Fibroblast of the conjunctiva (primary cell): ENCODE results near the gene NT5DC1.
A peak's percentile ranks its signal among the peaks of the same experiment; 100 is the strongest.
"Not testable (repeated sequence)": the region's sequence is repeated elsewhere in the genome, so short reads cannot be mapped to it uniquely, and the experiment has no call there.

Experiments
- DNase-seq: peaks from one replicate; pipeline ENCODE4 v3.0.0-alpha.2; 2010; ENCODE audit warnings: low read depth

The NT5DC1 gene

DNA sequence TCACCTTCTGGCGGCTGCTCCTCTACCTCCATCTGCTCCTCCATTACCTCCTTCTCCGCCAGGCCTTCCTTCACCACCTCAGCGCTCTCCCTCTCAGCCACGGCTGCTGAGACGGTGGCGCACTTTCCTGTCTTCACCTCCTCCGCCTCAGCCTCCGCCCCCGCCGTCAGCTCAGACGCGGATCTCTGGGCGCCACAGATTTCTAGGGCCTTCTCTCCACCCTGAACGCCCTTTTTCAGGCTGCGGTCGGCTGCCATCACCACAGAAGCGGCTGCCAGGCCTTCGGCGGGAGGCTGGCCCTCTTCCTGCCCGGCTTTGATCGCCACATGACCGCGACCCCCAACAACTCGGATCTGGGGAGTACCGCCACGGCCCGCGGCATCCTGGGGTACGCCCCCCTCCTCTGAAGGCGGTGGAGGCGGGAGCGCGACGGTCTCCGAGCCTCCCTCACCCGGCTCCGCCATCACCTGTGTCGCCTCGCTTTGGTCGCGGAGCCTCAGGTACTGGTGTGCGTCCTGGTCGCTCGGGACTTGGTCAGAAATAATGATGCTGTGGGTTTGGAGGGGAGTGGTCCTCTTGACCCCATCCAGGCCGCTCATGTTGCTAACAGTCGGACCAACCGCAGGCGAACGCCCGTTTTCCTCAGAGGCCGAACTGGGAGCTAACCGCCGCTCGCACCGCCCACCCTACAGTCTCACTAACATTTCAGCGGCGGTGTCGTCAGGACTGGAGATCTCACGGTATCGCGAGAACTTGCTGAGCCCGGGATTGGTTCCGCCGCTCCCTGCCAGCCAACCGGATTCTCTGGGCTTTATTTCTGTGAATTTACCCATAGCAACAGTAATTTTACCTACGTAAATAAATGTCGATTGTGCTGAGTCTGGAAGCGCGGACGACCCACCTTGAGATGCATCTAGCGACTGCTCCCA lies 178.8 kb downstream of the NT5DC1 start, which contains the start of gene TSPYL1:
Gene TSPYL1 (minus strand): TSS at position 699 of the 929 bp plus-strand sequence. CDS start 100 bp downstream, at position 599.
- peak; percentile 95 for DNase-seq

DNA sequence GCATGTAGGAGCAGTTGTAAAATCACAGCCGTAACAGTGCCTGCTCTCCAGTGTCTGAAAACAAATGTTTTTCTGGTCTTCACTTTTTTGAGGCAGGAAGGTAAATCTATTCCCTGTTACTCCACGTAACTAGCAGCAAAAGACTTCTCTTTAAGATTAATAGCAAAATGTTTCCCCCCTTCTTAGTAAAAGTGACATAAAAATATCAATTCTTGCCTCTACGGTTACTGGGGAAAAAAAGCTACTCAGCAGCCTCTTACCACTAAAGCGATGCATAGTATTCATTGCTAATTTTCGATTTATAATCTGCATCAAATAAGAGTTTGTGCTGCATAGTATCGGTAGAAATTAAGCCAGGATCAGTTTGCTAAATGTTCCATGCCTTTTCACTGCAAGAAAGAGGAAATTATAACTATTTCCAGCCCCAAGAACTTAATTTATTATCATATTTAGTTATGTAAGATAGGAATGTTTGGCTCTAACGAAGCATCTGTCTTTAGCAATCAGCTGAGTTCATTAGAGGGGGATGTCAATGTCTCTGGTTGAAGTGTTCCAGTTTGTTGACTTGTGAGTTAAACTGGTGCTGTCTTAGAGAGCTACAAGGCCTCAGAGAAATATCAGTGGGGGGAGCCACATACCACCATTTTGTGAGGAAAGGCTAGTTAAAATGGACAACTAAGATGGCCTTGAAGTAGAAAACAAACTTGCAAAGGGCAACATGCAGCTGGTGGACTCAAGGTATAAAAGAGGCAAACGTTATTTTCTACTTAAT lies 179.7 kb downstream of the NT5DC1 start:
- no peak for DNase-seq

DNA sequence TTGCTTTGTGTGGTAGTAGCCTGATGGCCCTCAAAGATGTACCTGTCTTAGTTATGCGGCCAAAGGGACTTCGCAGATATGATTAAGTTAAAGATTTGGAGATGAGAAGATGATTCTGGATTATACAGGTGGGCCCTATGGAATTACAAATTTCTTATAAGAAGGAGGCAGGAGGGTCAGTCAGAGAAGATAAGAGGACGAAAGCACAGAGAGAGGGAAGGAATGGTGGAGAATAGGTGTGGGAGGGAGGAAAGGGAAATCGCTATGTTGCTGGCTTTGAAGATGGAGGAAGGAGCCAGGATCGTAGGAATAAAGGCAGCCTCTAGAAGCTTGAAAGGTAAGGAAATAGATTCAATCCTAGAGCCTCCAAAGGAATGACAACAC lies 180.3 kb downstream of the NT5DC1 start:
- no peak for DNase-seq

DNA sequence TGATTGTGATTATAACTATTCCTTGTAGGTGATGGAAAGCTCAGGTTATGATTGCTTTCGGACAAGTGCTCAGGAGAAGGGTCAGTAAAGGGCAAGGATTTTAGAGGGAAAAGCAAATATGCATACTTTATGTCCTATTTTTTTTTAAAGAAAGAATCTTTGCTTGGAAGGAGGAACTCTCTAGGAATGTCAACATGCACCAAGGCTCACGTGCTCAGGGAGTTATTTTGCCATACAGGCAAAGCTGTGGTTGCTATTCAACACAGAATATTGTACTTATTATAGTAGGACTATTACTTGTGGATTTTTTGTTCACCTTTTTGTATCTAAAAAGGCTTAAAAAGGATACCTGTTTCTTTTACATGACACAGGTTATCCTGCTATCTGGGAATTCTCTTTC lies 182.0 kb downstream of the NT5DC1 start:
- DNase-seq: no peak

DNA sequence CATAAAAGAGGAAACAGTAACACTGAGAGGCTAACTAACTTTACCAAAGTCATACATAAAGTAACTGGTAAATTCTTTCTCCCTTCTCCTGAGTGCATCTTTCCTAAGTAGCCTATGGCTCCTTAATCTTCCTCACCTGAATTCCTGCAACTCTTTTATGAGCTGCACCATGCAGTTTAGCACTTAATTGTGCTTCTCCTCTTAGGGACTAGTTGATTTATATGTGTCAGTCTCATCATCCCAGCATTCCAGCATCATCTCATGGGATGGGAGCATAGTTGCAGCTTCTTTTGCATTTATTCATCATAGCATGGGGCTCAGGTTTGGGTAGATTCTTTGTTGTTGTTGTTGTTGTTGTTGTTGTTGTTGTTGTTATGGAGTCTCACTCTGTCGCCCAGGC lies 182.5 kb downstream of the NT5DC1 start:
- no peak for DNase-seq

DNA sequence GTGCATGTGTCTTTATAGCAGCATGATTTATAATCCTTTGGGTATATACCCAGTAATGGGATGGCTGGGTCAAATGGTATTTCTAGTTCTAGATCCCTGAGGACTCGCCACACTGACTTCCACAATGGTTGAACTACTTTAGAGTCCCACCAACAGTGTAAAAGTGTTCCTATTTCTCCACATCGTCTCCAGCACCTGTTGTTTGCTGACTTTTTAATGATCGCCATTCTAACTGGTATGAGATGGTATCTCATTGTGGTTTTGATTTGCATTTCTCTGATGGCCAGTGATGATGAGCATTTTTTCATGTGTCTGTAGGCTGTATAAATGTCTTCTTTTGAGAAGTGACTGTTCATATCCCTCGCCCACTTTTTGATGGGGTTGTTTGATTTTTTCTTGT lies 184.3 kb downstream of the NT5DC1 start:
- DNase-seq: not testable (repeated sequence)

GRCh38 chr6:116286773-116287358 lies 186.2 kb downstream of the NT5DC1 start:
- no peak for DNase-seq

DNA sequence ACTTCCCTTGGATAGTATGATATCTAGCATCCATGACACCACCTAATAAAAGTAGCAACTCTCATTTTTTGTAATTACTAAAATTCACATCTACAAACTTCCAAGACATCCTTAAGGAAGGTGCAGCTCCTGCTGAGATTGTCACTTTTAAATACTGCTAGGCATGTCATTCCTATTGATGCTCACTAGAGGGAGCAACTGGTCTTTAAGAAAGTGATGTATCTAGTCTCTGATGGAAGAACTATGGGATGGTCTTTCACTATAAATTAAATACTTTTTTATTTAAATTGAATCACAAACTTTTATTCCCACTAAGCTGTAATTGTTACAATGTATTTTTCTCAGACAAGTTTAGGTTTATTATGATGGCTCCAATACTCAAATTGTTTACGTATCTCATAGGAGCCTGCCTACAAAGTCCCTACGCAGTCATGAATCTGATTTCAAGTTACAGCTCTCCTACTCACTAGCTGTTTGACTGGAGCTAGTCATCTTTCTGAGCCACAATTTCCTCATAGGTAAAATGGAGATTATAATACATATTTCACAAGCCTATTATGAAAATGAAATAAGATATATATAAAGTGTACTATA lies 187.1 kb downstream of the NT5DC1 start:
- DNase-seq: peak; percentile 70

GRCh38 chr6:116289876-116290275 lies 189.2 kb downstream of the NT5DC1 start:
- DNase-seq: no peak

- DNase-seq: no peak
Measured at GRCh38 chr6:116290799-116291198, 190.1 kb downstream of the NT5DC1 start.

- DNase-seq: no peak
Measured at GRCh38 chr6:116291701-116292396, 191.2 kb downstream of the NT5DC1 start.

DNA sequence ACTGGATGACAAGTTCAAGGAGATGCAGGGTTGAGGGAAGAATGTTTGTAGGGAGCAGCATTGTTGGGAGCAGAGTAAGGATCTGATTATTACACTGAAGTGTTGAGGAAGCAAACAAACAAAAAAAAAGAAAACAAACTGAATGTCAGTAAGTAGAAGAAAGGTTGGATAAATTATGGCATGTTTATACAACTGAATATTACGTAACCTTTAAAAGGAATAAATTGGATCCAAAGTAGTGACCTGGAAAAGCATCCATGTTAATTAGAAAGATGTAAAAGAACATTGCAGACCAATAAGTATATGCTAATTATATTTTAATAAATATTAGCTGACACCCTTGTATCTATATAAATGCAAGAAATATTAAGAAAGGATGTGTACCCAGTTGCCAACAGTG lies 191.9 kb downstream of the NT5DC1 start:
- no peak for DNase-seq

GRCh38 chr6:116298273-116298672 lies 197.6 kb downstream of the NT5DC1 start:
- DNase-seq: no peak

- no peak for DNase-seq
Measured at GRCh38 chr6:116298973-116299372, 198.3 kb downstream of the NT5DC1 start.
